Activated T-helper 1 cell treated with Interleukin-2 at 50 U/mL for 16 hours (primary cell): Measurements from ENCODE around the gene PCOLCE2.

ENCODE experiments used
- DNase-seq: peaks from one replicate; pipeline ENCODE4 v3.0.0-alpha.2; 2020; ENCODE audit warnings: low read depth

The PCOLCE2 gene

DNA sequence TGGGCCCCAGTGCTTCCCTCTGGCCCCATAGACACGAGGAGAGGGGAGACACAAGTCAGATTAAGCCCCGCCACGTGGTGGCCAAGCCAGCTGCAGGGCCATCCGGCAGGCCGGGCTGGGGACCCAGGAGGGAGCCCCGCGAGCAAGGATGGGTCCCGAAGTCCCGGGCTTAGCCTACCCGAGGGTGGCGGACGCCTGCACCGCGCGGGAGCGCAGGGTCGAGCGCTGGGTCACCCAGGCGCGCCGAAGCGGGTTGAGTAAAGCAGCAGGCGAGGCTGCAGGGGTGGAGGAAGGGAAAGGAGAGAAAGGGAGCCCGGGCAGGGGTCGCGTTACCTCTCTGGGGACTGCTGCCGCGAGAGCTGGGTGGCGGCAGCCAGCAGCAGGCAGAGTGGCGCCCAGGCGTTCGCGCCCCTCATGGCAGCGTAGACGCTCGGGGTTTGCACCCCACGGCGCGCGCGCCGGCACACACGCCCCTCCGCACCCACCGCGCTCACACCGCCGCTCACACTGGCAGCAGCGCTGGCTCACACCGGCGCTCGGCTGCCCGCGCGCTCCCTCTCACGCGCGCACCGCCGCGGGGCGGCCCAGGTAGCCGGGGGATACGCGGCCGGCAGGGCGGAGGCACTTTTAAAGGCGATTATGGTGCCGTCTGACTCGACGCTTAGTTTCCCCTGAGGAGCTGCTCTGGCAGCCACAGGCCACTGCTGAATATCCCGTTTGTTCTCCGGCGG lies at the start of gene PCOLCE2:
Gene PCOLCE2, minus strand, starts transcription at position 603 of the 731 bp plus-strand sequence. Its CDS starts 187 bp downstream, at position 416.
- DNase-seq = no peak

GRCh38 chr3:142935963-142936362 lies 47.1 kb upstream of the PCOLCE2 start:
- no peak for DNase-seq

DNA sequence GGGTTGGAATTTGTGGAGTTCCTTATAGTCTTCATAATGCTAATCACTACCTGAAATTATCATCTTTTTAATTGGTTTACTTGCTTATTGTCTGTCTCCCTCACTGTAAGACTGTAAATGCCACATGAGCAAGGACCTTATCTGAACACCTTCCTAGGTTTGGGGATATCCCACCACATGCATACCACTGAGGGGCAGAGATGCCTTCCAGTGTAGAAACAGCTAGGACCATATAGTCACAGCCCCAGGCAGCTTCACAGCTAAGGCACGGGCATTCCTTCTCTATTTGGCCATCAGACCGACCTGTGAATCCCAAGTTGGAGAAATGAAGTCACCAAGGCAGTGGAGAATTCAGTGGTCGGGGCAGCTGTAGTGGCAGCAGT lies 46.0 kb upstream of the PCOLCE2 start:
- no peak for DNase-seq

- DNase-seq = no peak
These were observed 45.4 kb upstream of the PCOLCE2 start for GRCh38 chr3:142934128-142934886.

- DNase-seq = no peak
These were observed 42.3 kb upstream of the PCOLCE2 start for GRCh38 chr3:142931222-142931621.

- no peak for DNase-seq
These were observed 41.6 kb upstream of the PCOLCE2 start for GRCh38 chr3:142930463-142930862.

DNA sequence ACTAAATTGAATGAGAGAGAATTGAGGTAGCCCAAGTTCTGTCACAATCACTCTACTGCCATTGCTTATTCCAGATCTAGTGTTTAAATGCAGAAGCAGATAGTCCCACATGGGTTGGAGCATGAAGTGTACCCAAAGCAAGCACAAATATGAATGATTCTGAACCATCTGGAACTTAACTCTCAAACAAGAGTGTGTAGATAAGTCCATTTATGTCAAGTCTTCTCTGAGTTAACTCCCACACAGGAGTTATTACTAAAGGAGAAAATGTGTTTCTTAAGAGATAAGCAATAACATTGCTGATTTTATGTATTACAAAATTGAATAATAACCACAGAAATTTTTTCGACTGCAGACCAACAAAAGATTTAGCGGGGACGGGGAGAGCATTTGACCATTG lies 41.0 kb upstream of the PCOLCE2 start:
- DNase-seq = no peak

GRCh38 chr3:142929109-142929508 lies 40.2 kb upstream of the PCOLCE2 start:
- no peak for DNase-seq

DNA sequence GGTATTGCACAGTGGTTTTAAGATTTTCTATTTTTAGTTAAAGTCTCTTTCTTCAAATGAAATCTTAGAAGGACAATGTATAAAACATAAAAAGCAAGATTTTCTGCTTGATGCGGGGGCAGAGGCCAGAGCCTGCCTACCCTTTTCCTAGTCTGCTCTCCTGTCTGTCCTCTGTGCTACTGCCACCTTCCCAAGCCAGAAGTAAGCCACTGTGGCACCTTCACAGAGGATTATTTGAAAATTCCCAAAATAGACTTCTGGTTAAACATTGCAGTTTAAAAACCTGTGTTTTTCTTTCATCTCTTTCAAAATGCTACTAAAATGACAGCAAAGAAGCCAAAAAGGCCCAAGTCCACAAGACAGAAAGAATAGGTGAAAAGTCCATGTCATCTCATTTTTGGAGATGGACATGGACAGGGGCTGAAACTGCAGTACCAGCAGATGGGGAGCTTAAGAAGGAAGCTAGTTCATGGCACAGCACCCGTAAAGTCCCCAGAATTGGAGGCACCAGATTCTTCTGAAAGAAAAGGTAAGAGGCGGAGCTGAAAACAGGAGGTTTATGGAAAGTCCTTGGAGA lies 37.6 kb upstream of the PCOLCE2 start:
- no peak for DNase-seq

DNA sequence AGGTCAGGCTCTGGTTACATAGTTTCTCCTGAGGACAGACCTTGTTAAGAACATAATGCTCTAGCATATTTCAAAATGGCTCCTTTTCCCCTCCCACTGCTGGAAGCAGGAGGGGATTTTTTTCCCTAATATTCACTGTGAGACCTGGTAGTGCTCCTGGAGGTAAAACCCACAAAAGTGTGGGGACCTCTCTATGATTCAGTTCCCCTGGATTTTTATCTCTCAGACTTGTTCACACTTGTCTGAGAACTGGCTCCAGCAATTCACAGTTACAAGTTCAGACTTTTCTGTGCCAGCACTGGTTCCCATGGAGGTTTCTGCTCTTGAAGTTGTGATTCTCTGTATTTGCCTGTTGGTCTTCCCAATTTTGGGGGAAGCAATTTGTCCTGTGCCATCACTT lies 36.3 kb upstream of the PCOLCE2 start:
- no peak for DNase-seq

DNA sequence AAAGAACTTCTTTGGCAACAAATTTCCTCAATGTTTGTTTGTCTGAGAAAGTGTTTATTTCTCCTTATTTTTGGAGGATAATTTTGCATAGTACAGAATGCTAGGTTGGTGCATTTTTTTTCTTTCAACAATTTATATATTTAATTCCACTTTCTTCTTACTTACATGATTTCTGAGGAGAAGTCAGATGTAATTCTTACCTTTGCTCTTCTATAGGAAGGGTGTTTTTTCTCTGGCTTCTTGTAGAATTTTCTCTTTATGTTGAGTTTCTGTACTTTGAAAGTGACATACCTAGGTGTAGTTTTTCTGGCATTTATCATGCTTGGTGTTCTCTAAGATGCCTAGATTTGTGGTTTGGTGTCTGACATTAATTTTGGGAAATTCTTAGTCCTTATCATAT lies 34.8 kb upstream of the PCOLCE2 start:
- DNase-seq = no peak

DNA sequence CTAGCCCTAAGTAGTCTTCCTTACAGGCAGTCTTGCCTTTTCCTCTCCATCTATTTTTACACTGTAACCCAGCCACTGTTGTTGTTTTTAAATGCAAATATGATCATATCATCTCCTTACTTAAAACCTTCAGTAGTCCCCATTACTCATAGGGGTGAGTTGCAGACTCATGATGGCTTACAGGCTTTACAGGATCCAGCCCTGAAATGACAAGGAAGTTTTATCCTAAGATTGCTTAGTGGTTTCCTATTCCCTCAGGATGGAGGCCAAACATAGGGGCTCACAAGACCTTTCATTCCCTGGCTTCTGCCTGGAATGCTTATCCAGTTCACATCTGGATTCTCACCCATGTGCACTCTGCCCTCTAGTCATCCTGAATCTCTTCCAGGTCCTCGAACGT lies 27.7 kb upstream of the PCOLCE2 start:
- DNase-seq = no peak

DNA sequence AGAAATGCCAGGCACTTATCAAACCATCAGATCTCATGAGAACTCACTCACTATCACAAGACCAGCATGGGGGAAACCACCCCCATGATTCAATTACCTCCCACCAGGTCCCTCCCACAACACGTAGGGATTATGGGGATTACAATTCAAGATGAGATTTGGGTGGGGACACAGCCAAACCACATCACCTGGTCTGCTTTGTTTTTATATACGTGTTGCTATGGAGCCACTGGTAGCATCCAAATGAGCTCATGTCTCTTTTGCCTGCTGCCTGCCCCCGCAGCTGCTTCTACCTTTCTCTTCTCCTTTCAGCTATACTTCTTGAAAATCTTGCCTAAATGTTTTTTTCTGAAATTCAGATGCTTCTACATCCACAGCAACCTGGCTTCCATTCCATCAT lies 26.8 kb upstream of the PCOLCE2 start:
- no peak for DNase-seq

DNA sequence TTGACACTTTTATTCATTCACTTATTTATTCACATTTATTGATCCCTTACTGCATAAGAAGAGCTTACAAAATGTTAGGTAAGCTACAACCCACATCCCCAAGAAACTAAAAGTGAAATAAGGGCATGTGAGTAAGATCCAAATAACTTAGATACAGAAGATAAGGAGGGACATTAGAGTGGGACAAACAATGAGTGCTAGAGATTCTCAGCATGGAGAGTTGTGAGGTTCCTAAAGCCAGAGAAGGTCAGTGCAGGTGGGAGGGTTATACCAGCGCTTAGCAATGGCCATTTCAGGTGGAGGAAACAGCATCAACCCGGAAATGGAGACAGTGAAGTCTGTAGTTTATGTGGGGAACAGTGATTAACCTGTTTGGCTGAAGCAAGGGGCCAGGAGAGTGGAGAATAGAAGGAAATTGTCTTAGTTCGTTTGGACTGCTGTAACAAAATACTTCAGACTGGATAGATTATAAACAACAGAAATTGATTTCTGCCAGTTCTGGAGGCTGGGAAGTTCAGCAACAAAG lies 25.5 kb upstream of the PCOLCE2 start:
- DNase-seq = no peak

DNA sequence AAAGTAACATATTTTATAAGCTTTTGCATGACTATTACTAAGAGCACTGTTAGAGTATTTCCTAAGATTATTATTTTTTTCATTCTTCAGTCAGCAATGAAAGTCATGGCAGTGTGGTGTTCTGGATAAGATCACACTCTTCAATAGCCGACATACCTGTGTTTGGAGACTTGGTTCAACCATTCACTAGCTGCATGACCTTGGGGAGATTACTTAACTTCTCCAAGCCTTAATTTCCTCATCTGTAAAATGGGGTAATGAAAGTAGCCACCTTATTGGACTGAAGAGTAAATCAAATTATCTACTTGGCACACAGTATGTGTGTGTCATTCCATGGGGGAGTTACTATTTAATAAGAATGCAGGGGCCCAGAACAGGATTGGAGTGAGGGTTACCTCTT lies 24.5 kb upstream of the PCOLCE2 start:
- DNase-seq = no peak

DNA sequence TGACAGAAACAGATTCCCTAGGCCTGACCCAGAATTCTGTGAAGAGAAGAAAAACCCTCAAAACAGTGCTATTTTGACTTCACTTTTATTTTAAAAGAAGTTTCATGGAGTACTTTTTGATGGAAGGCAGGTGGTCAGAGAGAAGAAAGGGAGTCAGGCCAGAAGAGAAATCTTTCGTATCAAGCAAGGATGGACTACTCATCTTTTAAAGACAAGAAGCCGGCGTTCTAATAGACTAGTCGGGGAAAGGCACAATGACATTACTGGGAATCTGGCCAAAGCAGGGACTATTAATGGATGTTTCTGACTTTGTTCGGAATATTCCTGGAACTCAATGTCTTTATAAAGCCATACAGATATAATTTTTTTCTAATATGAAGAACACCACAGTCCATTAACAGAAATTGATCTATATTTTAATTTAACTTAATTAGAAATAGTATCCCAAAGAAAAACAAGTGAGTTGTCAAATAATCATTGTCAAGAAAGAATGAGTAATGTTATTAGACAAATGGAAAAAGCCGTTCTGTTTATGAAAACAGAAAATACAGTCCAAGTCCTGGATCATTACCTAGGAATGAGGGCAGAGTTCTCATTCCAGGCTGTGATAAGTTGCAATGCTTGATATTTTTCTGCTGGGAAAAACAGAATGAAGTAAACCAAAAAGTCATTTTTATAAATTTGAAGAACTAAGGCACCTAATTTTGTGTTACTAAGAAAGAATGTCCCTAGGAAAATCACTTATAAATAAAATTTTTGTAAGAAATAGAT lies 23.7 kb upstream of the PCOLCE2 start:
- no peak for DNase-seq

- no peak for DNase-seq
These were observed 21.4 kb upstream of the PCOLCE2 start for GRCh38 chr3:142910280-142910679.

GRCh38 chr3:142909282-142909681 lies 20.4 kb upstream of the PCOLCE2 start:
- DNase-seq = no peak

GRCh38 chr3:142907996-142908395 lies 19.1 kb upstream of the PCOLCE2 start:
- DNase-seq = no peak

DNA sequence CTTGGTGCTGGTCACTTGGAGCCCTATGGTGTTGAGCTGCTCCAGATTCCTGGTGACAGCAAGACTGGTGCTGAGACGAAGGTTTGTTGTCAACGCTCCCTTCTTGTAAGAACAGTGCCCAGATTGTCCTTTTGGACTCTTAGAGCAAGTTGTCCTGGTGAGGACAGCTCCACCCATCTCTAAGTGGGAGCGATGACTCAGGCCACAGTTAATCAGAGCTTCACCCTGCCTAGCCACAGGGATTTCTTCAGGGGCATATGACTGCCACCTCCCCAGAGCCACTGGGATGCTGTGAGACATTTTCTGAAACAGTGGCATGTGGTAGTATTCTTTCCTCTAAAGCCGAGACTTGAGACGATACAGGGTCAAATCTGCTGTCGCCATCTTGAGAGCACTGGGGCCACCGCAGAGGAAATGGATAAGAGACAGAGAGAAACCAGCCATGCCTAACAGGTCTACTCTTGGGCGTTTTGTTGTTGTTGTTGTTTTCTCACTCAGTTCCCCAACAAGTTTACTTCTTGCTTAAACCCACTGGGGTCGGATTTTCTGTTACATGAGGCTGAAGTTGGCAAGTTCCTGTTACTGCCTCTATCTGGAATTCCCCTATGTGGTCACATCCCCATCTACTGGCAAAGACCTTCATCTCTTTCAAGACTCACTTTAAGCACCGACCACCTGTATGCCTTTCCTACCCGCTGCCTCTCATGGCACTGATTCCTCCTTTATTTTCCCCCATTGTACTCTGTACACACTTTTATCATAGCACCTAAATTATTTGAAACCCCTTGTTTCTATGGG lies 16.0 kb upstream of the PCOLCE2 start:
- DNase-seq = no peak

DNA sequence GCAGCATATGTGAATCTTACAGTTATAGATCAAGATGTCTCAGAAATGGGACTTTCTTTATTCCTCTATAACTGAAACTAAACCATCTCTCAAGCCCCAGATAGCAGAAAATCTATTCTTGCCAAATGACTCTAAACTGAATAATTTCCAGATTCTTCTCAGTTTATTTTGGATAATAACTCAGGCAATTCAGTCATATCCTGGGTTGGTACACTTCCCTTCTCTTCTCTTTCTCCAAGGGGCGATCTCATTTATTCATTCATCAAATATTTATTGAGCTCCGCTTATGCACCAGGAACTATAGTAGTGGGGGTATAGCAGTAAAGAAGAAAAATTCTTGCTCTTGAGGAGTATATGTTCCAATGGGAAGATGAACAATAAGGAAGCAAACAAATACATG lies 13.5 kb upstream of the PCOLCE2 start:
- DNase-seq = no peak
